IMR-90 (cell line): Measurements from ENCODE around the gene CRYBG2. TPM values are rescaled to one million over a fixed set of nuclear protein-coding genes. Genes with fewer than 3 reads are reported as not detected.

ENCODE experiments used
- ATAC-seq: fragments of 200-7000 bp; cut with Tn5 transposase; 2 replicates; pipeline ENCODE4 v1.9.1; 2020; ENCODE audit warnings: low read depth, mild to moderate bottlenecking, moderate library complexity
- BruUV-seq: library from RNA; stranded (reverse); fragments of 400-500 nt; replicated peaks from 2 replicates; lab custom pipeline; 2021; lab: Mats Ljungman, UMichigan
- CTCF ChIA-PET: fragments of 300-600 bp; formaldehyde crosslinking; extraction: SDS; loops from one replicate; lab custom pipeline; 2021; ENCODE audit warnings: antibody characterized with exemption; lab: Yijun Ruan, JAX
- POLR2A ChIA-PET: fragments of 300-600 bp; sonication (Branson Sonifier 250); formaldehyde crosslinking; loops from one replicate; lab custom pipeline; 2022; ENCODE audit warnings: antibody characterized with exemption; ENCODE audit not compliant: unreplicated experiment; lab: Charles Lee
- DNase-seq: peaks from one replicate; pipeline ENCODE4 v3.0.0; 2013
- H2AFZ ChIP-seq: replicated peaks from 2 replicates; pipeline ENCODE3; 2013; ENCODE audit warnings: low read length, mild to moderate bottlenecking; ENCODE audit not compliant: poor library complexity
- H2AK5ac ChIP-seq: 2 replicates; pipeline ENCODE4 v1.6.1; 2013; ENCODE audit warnings: low read depth, low read length, inconsistent platforms
- H2AK9ac ChIP-seq: replicated peaks from 2 replicates; pipeline ENCODE3; 2013; ENCODE audit warnings: mild to moderate bottlenecking, low read depth, low read length, moderate library complexity; ENCODE audit not compliant: poor library complexity
- H2BK120ac ChIP-seq: 2 replicates; pipeline ENCODE4 v1.6.1; 2013; ENCODE audit warnings: low read depth, low read length, inconsistent platforms
- H2BK15ac ChIP-seq: 3 replicates; pipeline ENCODE4 v1.6.1; 2013; ENCODE audit warnings: low read depth, low read length, inconsistent platforms
- H2BK20ac ChIP-seq: 2 replicates; pipeline ENCODE4 v1.6.1; 2013; ENCODE audit warnings: low read depth, mild to moderate bottlenecking, inconsistent platforms, low read length, moderate library complexity
- H2BK5ac ChIP-seq: 2 replicates; pipeline ENCODE4 v1.6.1; 2013; ENCODE audit warnings: mild to moderate bottlenecking, low read depth, low read length, inconsistent platforms; ENCODE audit not compliant: poor library complexity, severe bottlenecking
- H3K14ac ChIP-seq: replicated peaks from 2 replicates; pipeline ENCODE4 v1.6.1; 2013; ENCODE audit warnings: low read depth, low read length, inconsistent platforms
- H3K18ac ChIP-seq: 2 replicates; pipeline ENCODE4 v1.6.1; 2013; ENCODE audit warnings: low read depth, low read length, control low read depth
- H3K23ac ChIP-seq: 2 replicates; pipeline ENCODE4 v1.6.1; 2013; ENCODE audit warnings: low read depth, low read length, inconsistent platforms
- H3K27ac ChIP-seq: 2 replicates; pipeline ENCODE4 v1.5.1; 2013; ENCODE audit warnings: mild to moderate bottlenecking, control low read depth, low read length; ENCODE audit not compliant: insufficient read depth
- H3K27me3 ChIP-seq: 2 replicates; pipeline ENCODE4 v1.6.1; 2013; ENCODE audit warnings: low read length; ENCODE audit not compliant: control insufficient read depth, insufficient read depth
- H3K36me3 ChIP-seq: 2 replicates; pipeline ENCODE4 v1.6.1; 2013; ENCODE audit warnings: low read length, mixed read lengths; ENCODE audit not compliant: control insufficient read depth, insufficient read depth
- H3K4ac ChIP-seq: 2 replicates; pipeline ENCODE4 v1.6.1; 2013; ENCODE audit warnings: low read depth, low read length, inconsistent platforms
- H3K4me1 ChIP-seq: 2 replicates; pipeline ENCODE4 v1.6.1; 2013; ENCODE audit warnings: low read length, mixed read lengths; ENCODE audit not compliant: control insufficient read depth, insufficient read depth
- H3K4me2 ChIP-seq: 2 replicates; pipeline ENCODE4 v1.6.1; 2013; ENCODE audit warnings: low read depth, mild to moderate bottlenecking, control low read depth, low read length, moderate library complexity
- H3K4me3 ChIP-seq: 2 replicates; pipeline ENCODE4 v1.5.1; 2013; ENCODE audit warnings: low read depth, mild to moderate bottlenecking, control low read depth, low read length, moderate library complexity; ENCODE audit not compliant: insufficient read depth
- H3K56ac ChIP-seq: 2 replicates; pipeline ENCODE4 v1.6.1; 2013; ENCODE audit warnings: low read length, inconsistent platforms; ENCODE audit not compliant: insufficient read depth; ENCODE audit errors: extremely low read depth
- H3K79me1 ChIP-seq, 2 experiments: 2 replicates each; pipeline ENCODE4 v1.6.1; 2013; ENCODE audit warnings: low read length in 2 of 2, inconsistent platforms in 1 of 2, low read depth in 1 of 2
- H3K9ac ChIP-seq: 2 replicates; pipeline ENCODE4 v1.6.1; 2013; ENCODE audit warnings: low read depth, low read length, control low read depth
- H3K9me1 ChIP-seq: 2 replicates; pipeline ENCODE4 v1.6.1; 2013; ENCODE audit warnings: low read length, inconsistent platforms; ENCODE audit not compliant: insufficient read depth
- H3K9me3 ChIP-seq: 2 replicates; pipeline ENCODE4 v1.6.1; 2013; ENCODE audit warnings: low read length; ENCODE audit not compliant: control insufficient read depth, insufficient read depth
- H4K20me1 ChIP-seq: 2 replicates; pipeline ENCODE4 v1.6.1; 2013; ENCODE audit warnings: low read length, inconsistent platforms; ENCODE audit not compliant: insufficient read depth
- H4K5ac ChIP-seq: 2 replicates; pipeline ENCODE4 v1.6.1; 2013; ENCODE audit warnings: mild to moderate bottlenecking, low read depth, low read length, control low read depth
- H4K8ac ChIP-seq, 2 experiments: 2 replicates each; pipeline ENCODE4 v1.6.1; 2013; ENCODE audit warnings: low read depth in 2 of 2, low read length in 2 of 2, control low read depth in 1 of 2, inconsistent platforms in 1 of 2
- H4K91ac ChIP-seq: 2 replicates; pipeline ENCODE4 v1.6.1; 2013; ENCODE audit warnings: low read depth, low read length, inconsistent platforms; ENCODE audit not compliant: insufficient read depth
- BHLHE40 ChIP-seq: fragments of 150-350 bp; IDR thresholded peaks from 2 replicates; pipeline ENCODE4 v1.6.1; 2016; ENCODE audit warnings: mild to moderate bottlenecking, low read depth, low read length
- FOS ChIP-seq: fragments of 150-350 bp; IDR thresholded peaks from 2 replicates; pipeline ENCODE4 v1.6.1; 2016; ENCODE audit warnings: low read depth, low read length
- MAFK ChIP-seq: IDR thresholded peaks from 2 replicates; pipeline ENCODE4 v1.6.1; 2012; ENCODE audit warnings: low read depth, low read length, improper control_type of control experiment
- MAZ ChIP-seq: IDR thresholded peaks from 2 replicates; pipeline ENCODE4 v1.6.1; 2012; ENCODE audit warnings: low read depth, mild to moderate bottlenecking, low read length, improper control_type of control experiment, moderate library complexity, borderline replicate concordance
- NFE2L2 ChIP-seq: fragments of 150-350 bp; IDR thresholded peaks from 2 replicates; pipeline ENCODE4 v1.6.1; 2016; ENCODE audit warnings: low read depth, mild to moderate bottlenecking, low read length
- POLR2A ChIP-seq: IDR thresholded peaks from 2 replicates; pipeline ENCODE4 v1.6.1; 2012; ENCODE audit warnings: mild to moderate bottlenecking, low read depth, low read length
- RAD21 ChIP-seq: IDR thresholded peaks from 2 replicates; pipeline ENCODE4 v1.6.1; 2012; ENCODE audit warnings: low read length, improper control_type of control experiment
- RCOR1 ChIP-seq: IDR thresholded peaks from 2 replicates; pipeline ENCODE4 v1.6.1; 2012; ENCODE audit warnings: mild to moderate bottlenecking, low read length, improper control_type of control experiment; ENCODE audit not compliant: insufficient replicate concordance
- USF2 ChIP-seq: fragments of 150-350 bp; IDR thresholded peaks from 2 replicates; pipeline ENCODE4 v1.6.1; 2017; ENCODE audit warnings: mild to moderate bottlenecking, antibody characterized with exemption, low read length, low read depth
- WGBS, 2 experiments: methylation state at CpG; one replicate each; pipeline versions ENCODE4 v1.1.5 to v1.1.7; 2013; ENCODE audit warnings: missing lambda C conversion rate in 2 of 2; ENCODE audit not compliant: insufficient read length in 1 of 2; ENCODE audit errors: extremely low coverage in 2 of 2; 5-methylcytosine and 5-hydroxymethylcytosine counted together
- dilution Hi-C: fragments of 300-500 bp; cut with HindIII; formaldehyde crosslinking; loops from one replicate; pipeline ENCODE4 v1.14.3; 2018; ENCODE audit warnings: low sequenced_read_pairs; ENCODE audit not compliant: unreplicated experiment
- in situ Hi-C: fragments of 300-500 bp; cut with MboI; formaldehyde crosslinking; loops from 3 replicates; pipeline ENCODE4 v1.14.3; 2019; ENCODE audit warnings: low sequenced_read_pairs, inconsistent platforms, mixed read lengths
- intact Hi-C: fragments of 100-400 bp; cut with micrococcal nuclease; formaldehyde crosslinking; loops from 2 replicates; pipeline ENCODE4 v1.10.0; 2022
- polyA plus RNA-seq, 3 experiments: library from polyadenylated mRNA; depleted of rRNA; stranded (reverse); fragments of >200 nt; gene quantifications; 2 replicates each; pipeline ENCODE4 v1.2.3, GENCODE V29; 2012; ENCODE audit warnings: low replicate concordance in 1 of 3
- total RNA-seq: library from RNA; depleted of rRNA; stranded (reverse); fragments of >200 nt; gene quantifications from 2 replicates; pipeline ENCODE4 v1.2.3, GENCODE V29; 2012
- TF ChIP-seq, protein P1 (sequence below): conservative IDR thresholded peaks from 2 replicates; pipeline ENCODE4 v1.5.1; 2012; ENCODE audit warnings: mild to moderate bottlenecking, low read depth, low read length, improper control_type of control experiment

Gene CRYBG2
- total and polyA plus RNA-seq, 2 of the 4 experiments (the other 2 are of a cell fraction), result not detected

DNA sequence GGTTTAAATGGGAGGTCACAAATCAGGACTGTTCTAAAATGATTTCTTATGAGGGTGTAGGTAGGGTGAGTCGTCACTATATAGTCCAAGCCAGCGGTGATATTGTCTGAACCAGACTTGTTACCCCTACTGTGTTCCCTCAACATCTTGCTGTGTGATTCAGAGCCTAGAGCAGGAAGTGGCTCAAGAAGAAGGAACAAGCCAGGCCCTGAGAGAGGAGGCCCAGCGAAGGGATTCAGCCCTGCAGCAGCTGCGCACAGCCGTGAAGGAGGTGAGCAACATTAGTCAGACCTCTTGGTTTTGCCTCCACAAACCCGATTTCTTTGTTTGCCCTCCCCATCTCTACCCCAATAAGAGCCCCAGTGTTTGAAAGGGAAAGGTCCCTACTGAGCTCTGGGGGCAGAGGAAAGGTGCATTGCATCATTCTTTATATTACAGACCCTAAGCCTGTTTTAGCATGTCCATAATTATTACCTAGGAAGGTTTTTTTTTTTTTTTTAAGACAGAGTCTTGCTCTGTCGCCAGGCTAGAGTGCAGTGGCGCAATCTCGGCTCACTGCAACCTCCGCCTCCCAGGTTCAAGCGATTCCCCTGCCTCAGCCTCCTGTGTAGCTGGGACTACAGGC lies 79.0 kb downstream of the CRYBG2 start:
- 100% methylated on average over 2 of the region's 11 CpGs; no CpG with 5 or more reads in 1 of the 2 experiments for WGBS, 2 experiments
- BruUV-seq, result no TSS peak
- Histone ChIP-seq H3K4me2 (no peak overlapping the region), H3K79me1 (peaks cover 6 to 28% of the 10 kb centered on the region in 2 experiments; a peak in 3 of 4 replicates), H2BK120ac (no peak overlapping the region), H3K9ac (no peak overlapping the region), H3K56ac (no peak overlapping the region), H3K18ac (no peak overlapping the region), H3K4ac (0 out of 2 replicates have a peak overlapping the region, but pooled peaks have one; percentile 9), H4K20me1 (peaks cover 14% of the 10 kb centered on the region), H3K14ac (peak overlapping the region; percentile 17; the same call in 1 of the 2 replicates), H2BK5ac (peak overlapping the region; percentile 37), H2AK5ac (no peak overlapping the region), H2BK15ac (0 out of 3 replicates have a peak overlapping the region, but pooled peaks have one; percentile 2), H3K23ac (no peak overlapping the region), H3K36me3 (peaks cover 4% of the 10 kb centered on the region; the same call in 1 of the 2 replicates), H3K4me3 (no peak overlapping the region), H3K4me1 (peaks cover 29% of the 10 kb centered on the region), H2BK20ac (no peak overlapping the region), H3K27me3 (no peaks in the 10 kb centered on the region), H2AK9ac (peak overlapping the region; percentile 82), H4K8ac (peak overlapping the region in 1 of 2 experiments; percentile 65; a peak in 2 of 4 replicates), H3K27ac (no peak overlapping the region), H3K9me3 (no peaks in the 10 kb centered on the region), H4K5ac (no peak overlapping the region), H3K9me1 (peaks cover 14% of the 10 kb centered on the region), H4K91ac (no peak overlapping the region), H2AFZ (peak overlapping the region; percentile 29)
- DNase-seq, result peak; percentile 57
- in situ Hi-C loops, result no loop called here
- no peak for ATAC-seq
- TF ChIP-seq BHLHE40 (no peak), RAD21 (no peak), NFE2L2 (no peak), MAFK (no peak), FOS (no peak), RCOR1 (no peak), USF2 (no peak), POLR2A (no peak), MAZ (no peak)
- TF ChIP-seq, protein P1, sequence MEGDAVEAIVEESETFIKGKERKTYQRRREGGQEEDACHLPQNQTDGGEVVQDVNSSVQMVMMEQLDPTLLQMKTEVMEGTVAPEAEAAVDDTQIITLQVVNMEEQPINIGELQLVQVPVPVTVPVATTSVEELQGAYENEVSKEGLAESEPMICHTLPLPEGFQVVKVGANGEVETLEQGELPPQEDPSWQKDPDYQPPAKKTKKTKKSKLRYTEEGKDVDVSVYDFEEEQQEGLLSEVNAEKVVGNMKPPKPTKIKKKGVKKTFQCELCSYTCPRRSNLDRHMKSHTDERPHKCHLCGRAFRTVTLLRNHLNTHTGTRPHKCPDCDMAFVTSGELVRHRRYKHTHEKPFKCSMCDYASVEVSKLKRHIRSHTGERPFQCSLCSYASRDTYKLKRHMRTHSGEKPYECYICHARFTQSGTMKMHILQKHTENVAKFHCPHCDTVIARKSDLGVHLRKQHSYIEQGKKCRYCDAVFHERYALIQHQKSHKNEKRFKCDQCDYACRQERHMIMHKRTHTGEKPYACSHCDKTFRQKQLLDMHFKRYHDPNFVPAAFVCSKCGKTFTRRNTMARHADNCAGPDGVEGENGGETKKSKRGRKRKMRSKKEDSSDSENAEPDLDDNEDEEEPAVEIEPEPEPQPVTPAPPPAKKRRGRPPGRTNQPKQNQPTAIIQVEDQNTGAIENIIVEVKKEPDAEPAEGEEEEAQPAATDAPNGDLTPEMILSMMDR, result no peak
- intact Hi-C loops, result loop anchor here (1.0 to 5.0 kb wide), 4 partner anchors 46 to 238 kb away; no protein-coding TSS in a partner anchor
- ChIA-PET CTCF (interaction anchor here (1.0 to 2.3 kb wide), 5 partner anchors 10 to 47 kb away, joined by 3 to 18 read pairs (median 4); no protein-coding TSS in a partner anchor), POLR2A (no interaction called here)
- dilution Hi-C loops, result no loop called here
